WTC11 (cell line): Measurements from ENCODE around the gene LRP1. TPM values are rescaled to one million over a fixed set of nuclear protein-coding genes. Genes with fewer than 3 reads are reported as not detected.

Source experiments
- ATAC-seq: fragments of 200-7000 bp; cut with Tn5 transposase; 2 replicates; pipeline ENCODE4 v1.10.0; 2021; ENCODE audit warnings: mild to moderate bottlenecking, moderate library complexity
- CTCF ChIA-PET: fragments of 300-600 bp; sonication (Branson Sonifier 250); formaldehyde crosslinking; loops from one replicate; lab custom pipeline; 2021; ENCODE audit warnings: antibody characterized with exemption; lab: Charles Lee
- POLR2A ChIA-PET: fragments of 350-600 bp; sonication (Branson Sonifier 250); formaldehyde crosslinking; loops from one replicate; lab custom pipeline; 2021; ENCODE audit warnings: antibody characterized with exemption; lab: Charles Lee
- DNase-seq: peaks from one replicate; pipeline ENCODE4 v3.0.0; 2021; ENCODE audit warnings: low spot score
- H3K27ac Mint-ChIP-seq: 2 replicates; pipeline ENCODE4 v1.8.0; 2021; ENCODE audit warnings: mixed read lengths
- H3K27me3 Mint-ChIP-seq: 2 replicates; pipeline ENCODE4 v1.8.0; 2021; ENCODE audit warnings: low read depth, mild to moderate bottlenecking, moderate library complexity, mixed read lengths
- H3K36me3 Mint-ChIP-seq: 2 replicates; pipeline ENCODE4 v1.8.0; 2021; ENCODE audit warnings: mixed read lengths
- H3K4me1 Mint-ChIP-seq: 2 replicates; pipeline ENCODE4 v1.8.0; 2022; ENCODE audit warnings: mixed read lengths
- H3K4me3 Mint-ChIP-seq: 2 replicates; pipeline ENCODE4 v1.8.0; 2021; ENCODE audit warnings: mild to moderate bottlenecking, moderate library complexity, mixed read lengths
- H3K9me3 Mint-ChIP-seq: 2 replicates; pipeline ENCODE4 v1.8.0; 2021; ENCODE audit warnings: mixed read lengths
- ATF6 ChIP-seq: sonication (generic); formaldehyde crosslinking; IDR thresholded peaks from 2 replicates; pipeline ENCODE4 v1.8.1; 2023; ENCODE audit warnings: mild to moderate bottlenecking, missing genetic modification reagents
- CTCF ChIP-seq: fragments of 200-600 bp; IDR thresholded peaks from 2 replicates; pipeline ENCODE4 v1.8.0; 2022; ENCODE audit warnings: antibody characterized with exemption
- FOXP1 ChIP-seq: sonication (generic); formaldehyde crosslinking; IDR thresholded peaks from 2 replicates; pipeline ENCODE4 v1.8.0; 2022; ENCODE audit warnings: missing genetic modification reagents, mild to moderate bottlenecking, moderate library complexity, borderline replicate concordance
- GABPB1 ChIP-seq: sonication (generic); formaldehyde crosslinking; IDR thresholded peaks from 2 replicates; pipeline ENCODE4 v1.8.1; 2023; ENCODE audit warnings: mild to moderate bottlenecking, missing genetic modification reagents
- IRF2 ChIP-seq: sonication (generic); formaldehyde crosslinking; IDR thresholded peaks from 2 replicates; pipeline ENCODE4 v1.8.0; 2022; ENCODE audit warnings: low read depth, missing genetic modification reagents, borderline replicate concordance
- JAZF1 ChIP-seq: fragments of 250-450 bp; sonication (Bioruptor Pico); IDR thresholded peaks from 2 replicates; pipeline ENCODE4 v1.9.0; 2021; ENCODE audit warnings: moderate library complexity, mild to moderate bottlenecking, inconsistent platforms
- OVOL2 ChIP-seq: fragments of 250-450 bp; sonication (Bioruptor Pico); IDR thresholded peaks from 2 replicates; pipeline ENCODE4 v1.9.0; 2021; ENCODE audit warnings: mild to moderate bottlenecking, borderline replicate concordance
- TCF7 ChIP-seq: sonication (generic); formaldehyde crosslinking; IDR thresholded peaks from 2 replicates; pipeline ENCODE4 v1.8.0; 2022; ENCODE audit warnings: mild to moderate bottlenecking, low read depth, missing genetic modification reagents, moderate library complexity
- ZBTB43 ChIP-seq: sonication (generic); formaldehyde crosslinking; IDR thresholded peaks from 2 replicates; pipeline ENCODE4 v1.8.1; 2023; ENCODE audit warnings: mild to moderate bottlenecking, missing genetic modification reagents
- ZMAT4 ChIP-seq: fragments of 250-450 bp; sonication (Bioruptor Pico); IDR thresholded peaks from 2 replicates; pipeline ENCODE4 v1.9.0; 2021; ENCODE audit warnings: mild to moderate bottlenecking
- ZNF263 ChIP-seq: sonication (generic); formaldehyde crosslinking; IDR thresholded peaks from 2 replicates; pipeline ENCODE4 v1.8.1; 2022; ENCODE audit warnings: low read depth, mild to moderate bottlenecking, moderate library complexity, missing genetic modification reagents
- ZNF671 ChIP-seq: fragments of 250-450 bp; sonication (Bioruptor Pico); IDR thresholded peaks from 2 replicates; pipeline ENCODE4 v1.8.0; 2021; ENCODE audit warnings: mild to moderate bottlenecking
- ZSCAN18 ChIP-seq: fragments of 250-450 bp; sonication (Bioruptor Pico); IDR thresholded peaks from 2 replicates; pipeline ENCODE4 v2.1.2; 2022; ENCODE audit warnings: mild to moderate bottlenecking, moderate library complexity
- total RNA-seq: library from RNA; stranded (reverse); gene quantifications from 3 replicates; pipeline ENCODE4 v1.2.3, GENCODE V29; 2021
- TF ChIP-seq, protein P1 (sequence below): sonication (generic); formaldehyde crosslinking; IDR thresholded peaks from 2 replicates; pipeline ENCODE4 v1.8.0; 2022; ENCODE audit warnings: mild to moderate bottlenecking, missing genetic modification reagents

LRP1 gene
- total RNA-seq, 1 experiment from 2014 or later = 120 TPM

DNA sequence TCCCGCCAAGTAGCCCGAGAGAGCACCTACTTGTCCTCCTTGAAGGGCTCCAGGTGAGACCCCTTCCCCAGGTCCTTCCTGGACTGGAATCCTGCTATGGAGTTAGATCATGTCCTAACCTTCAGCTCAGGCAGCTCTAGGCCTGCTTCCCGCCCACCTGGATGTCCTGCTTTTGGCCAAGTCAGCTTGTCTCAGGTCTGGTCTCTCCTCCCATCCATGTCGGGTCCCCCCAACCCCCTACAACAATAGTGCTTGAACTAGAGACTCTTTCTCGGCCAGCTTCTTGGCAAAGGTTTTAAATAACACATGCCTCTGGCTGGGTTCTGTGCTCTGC is 35.8 kb upstream of the LRP1 start (continued):
- TF ChIP-seq, protein P1, sequence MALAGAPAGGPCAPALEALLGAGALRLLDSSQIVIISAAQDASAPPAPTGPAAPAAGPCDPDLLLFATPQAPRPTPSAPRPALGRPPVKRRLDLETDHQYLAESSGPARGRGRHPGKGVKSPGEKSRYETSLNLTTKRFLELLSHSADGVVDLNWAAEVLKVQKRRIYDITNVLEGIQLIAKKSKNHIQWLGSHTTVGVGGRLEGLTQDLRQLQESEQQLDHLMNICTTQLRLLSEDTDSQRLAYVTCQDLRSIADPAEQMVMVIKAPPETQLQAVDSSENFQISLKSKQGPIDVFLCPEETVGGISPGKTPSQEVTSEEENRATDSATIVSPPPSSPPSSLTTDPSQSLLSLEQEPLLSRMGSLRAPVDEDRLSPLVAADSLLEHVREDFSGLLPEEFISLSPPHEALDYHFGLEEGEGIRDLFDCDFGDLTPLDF (CRISPR knock-in tag) = no peak
- TF ChIP-seq GABPB1 (CRISPR knock-in tag) = no peak
- no peak for TF ChIP-seq ZBTB43
- TF ChIP-seq IRF2 (CRISPR knock-in tag) = no peak

- TF ChIP-seq OVOL2 (CRISPR knock-in tag) = no peak
- peaks cover 37% of the 10 kb centered on the region for H3K4me1 Mint-ChIP-seq
- H3K4me3 Mint-ChIP-seq = no peak overlapping the region
- ATAC-seq (no peak), DNase-seq (no peak)
- POLR2A ChIA-PET = interaction anchor here (1.2 to 1.9 kb wide), 5 partner anchors 11 to 23 kb away, joined by 5 to 26 read pairs (median 7); partner anchors contain the start of genes NEMP1 and STAT6
- CTCF ChIA-PET = interaction anchor here (0.5 to 8.7 kb wide), 20 partner anchors 9 to 496 kb away, joined by 3 to 219 read pairs (median 7); partner anchors contain the start of genes NEMP1, STAT6 and TAC3
- H3K27me3 Mint-ChIP-seq = no peaks in the 10 kb centered on the region; the same call in 1 of the 2 replicates
- peaks cover 31% of the 10 kb centered on the region for H3K36me3 Mint-ChIP-seq
- peak overlapping the region; percentile 45; the same call in 1 of the 2 replicates for H3K27ac Mint-ChIP-seq
- no peaks in the 10 kb centered on the region for H3K9me3 Mint-ChIP-seq
Observed at GRCh38 chr12:57092876-57093414, 35.3 kb upstream of the LRP1 start.

GRCh38 chr12:57093415-57094207 is 34.7 kb upstream of the LRP1 start:
- ATAC-seq (peak; percentile 43), DNase-seq (peak; percentile 88)
- H3K4me3 Mint-ChIP-seq = peak overlapping the region; percentile 22
- H3K27me3 Mint-ChIP-seq = no peaks in the 10 kb centered on the region; the same call in 1 of the 2 replicates
- peaks cover 31% of the 10 kb centered on the region for H3K36me3 Mint-ChIP-seq
- peaks cover 37% of the 10 kb centered on the region for H3K4me1 Mint-ChIP-seq
- POLR2A ChIA-PET = interaction anchor here (0.6 to 1.9 kb wide), 5 partner anchors 11 to 252 kb away, joined by 3 to 26 read pairs (median 7); partner anchors contain the start of genes NEMP1 and STAT6
- CTCF ChIA-PET = interaction anchor here (0.5 to 8.7 kb wide), 26 partner anchors 9 to 315 kb away, joined by 3 to 219 read pairs (median 6); partner anchors contain the start of genes LRP1, MYO1A, NEMP1 and STAT6
- peak overlapping the region; percentile 93 for H3K27ac Mint-ChIP-seq
- no peaks in the 10 kb centered on the region for H3K9me3 Mint-ChIP-seq
- no peak for TF ChIP-seq JAZF1
- no peak for TF ChIP-seq ZNF263
- TF ChIP-seq CTCF = peak; percentile 73; the same call in 1 of the 2 replicates
- peak; percentile 51; the same call in 1 of the 2 replicates for TF ChIP-seq FOXP1 (CRISPR knock-in tag)
- TF ChIP-seq ZNF671 = no peak

GRCh38 chr12:57094208-57095160 is 33.8 kb upstream of the LRP1 start:
- peak overlapping the region; percentile 85 for H3K27ac Mint-ChIP-seq
- CTCF ChIA-PET = interaction anchor here (0.8 to 8.7 kb wide), 23 partner anchors 12 to 149 kb away, joined by 3 to 219 read pairs (median 7); partner anchors contain the start of genes LRP1, MYO1A, NEMP1 and STAT6

More at GRCh38 chr12:57094208-57095160, 33.8 kb upstream of the LRP1 start:
- Mint-ChIP-seq H3K4me3 (no peak overlapping the region), H3K9me3 (no peaks in the 10 kb centered on the region), H3K27me3 (no peaks in the 10 kb centered on the region; the same call in 1 of the 2 replicates), H3K36me3 (peaks cover 38% of the 10 kb centered on the region), H3K4me1 (peaks cover 37% of the 10 kb centered on the region)
- no peak for DNase-seq
- TF ChIP-seq OVOL2 (CRISPR knock-in tag) (no peak), TCF7 (no peak), ZSCAN18 (CRISPR knock-in tag) (no peak), ZMAT4 (CRISPR knock-in tag) (no peak), ATF6 (CRISPR knock-in tag) (no peak), ZNF263 (no peak), FOXP1 (CRISPR knock-in tag) (no peak)
- no peak for ATAC-seq
- POLR2A ChIA-PET = interaction anchor here (0.6 to 1.9 kb wide), 5 partner anchors 10 to 251 kb away, joined by 3 to 26 read pairs (median 7); partner anchors contain the start of genes NEMP1 and STAT6
